ENCODE measurements around the gene MEFV. TPM values are rescaled to one million over a fixed set of nuclear protein-coding genes. Genes with fewer than 3 reads are reported as not detected.
A peak's percentile ranks its signal among the peaks of the same experiment; 100 is the strongest.

MEFV gene
- total and polyA plus RNA-seq, 2 of the 13 experiments (the other 11 are each of a cell fraction or from before 2014, with no cell fraction given): 0.22 TPM; not detected in 1

DNA sequence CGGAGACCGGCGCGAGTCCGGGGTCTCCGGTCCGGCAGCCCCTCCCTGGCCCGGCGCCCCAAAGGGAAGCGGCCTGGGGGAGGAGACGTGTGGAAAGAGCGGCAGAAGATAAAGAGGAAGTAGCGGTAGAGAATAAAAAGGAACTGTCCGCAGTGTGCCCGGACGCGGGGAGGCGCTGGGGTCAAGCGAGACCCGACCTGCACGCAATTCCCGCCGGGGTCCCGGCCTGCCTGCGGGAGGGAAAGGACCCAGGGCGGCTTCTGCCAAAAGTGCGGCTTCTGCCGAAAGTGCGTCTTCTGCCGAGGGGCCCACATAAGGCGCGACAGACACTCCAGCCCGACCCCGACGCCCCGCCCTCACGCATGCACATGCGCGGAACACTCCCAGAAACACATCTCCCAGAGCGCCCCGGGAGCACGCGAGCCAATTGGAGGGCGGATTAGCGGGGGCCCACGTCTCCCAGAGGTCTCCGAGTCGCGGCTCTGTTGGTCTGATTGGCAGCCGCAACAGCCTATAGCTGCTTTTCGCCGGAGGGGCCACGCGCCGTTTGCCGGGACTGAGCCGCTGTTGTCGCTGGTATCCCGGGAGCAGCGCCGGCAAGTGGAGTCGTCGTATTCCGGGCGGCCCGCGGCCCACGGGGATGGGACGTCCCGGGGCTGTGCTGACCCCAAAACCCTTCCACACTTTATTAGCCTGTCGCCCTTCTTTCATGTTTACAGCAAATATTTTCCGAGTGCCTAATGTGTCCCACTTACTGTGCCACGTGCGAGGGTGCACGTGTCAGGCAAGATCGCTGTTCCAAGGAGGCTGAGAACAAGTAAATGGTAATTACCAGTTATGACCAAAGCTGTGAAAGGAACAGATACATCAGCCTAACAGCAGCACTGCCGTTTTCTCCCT lies 8.0 kb upstream of the MEFV start (continued):
- TF ChIP-seq, protein P1, sequence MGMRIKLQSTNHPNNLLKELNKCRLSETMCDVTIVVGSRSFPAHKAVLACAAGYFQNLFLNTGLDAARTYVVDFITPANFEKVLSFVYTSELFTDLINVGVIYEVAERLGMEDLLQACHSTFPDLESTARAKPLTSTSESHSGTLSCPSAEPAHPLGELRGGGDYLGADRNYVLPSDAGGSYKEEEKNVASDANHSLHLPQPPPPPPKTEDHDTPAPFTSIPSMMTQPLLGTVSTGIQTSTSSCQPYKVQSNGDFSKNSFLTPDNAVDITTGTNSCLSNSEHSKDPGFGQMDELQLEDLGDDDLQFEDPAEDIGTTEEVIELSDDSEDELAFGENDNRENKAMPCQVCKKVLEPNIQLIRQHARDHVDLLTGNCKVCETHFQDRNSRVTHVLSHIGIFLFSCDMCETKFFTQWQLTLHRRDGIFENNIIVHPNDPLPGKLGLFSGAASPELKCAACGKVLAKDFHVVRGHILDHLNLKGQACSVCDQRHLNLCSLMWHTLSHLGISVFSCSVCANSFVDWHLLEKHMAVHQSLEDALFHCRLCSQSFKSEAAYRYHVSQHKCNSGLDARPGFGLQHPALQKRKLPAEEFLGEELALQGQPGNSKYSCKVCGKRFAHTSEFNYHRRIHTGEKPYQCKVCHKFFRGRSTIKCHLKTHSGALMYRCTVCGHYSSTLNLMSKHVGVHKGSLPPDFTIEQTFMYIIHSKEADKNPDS (CRISPR knock-in tag; IDR thresholded peaks at IDR 0.05): no peak
- TF ChIP-seq ZNF546 (CRISPR knock-in tag; conservative IDR thresholded peaks at IDR 0.05) (no peak), RBM22 (optimal IDR thresholded peaks at IDR 0.05; ENCODE audit: low read length) (peak; percentile 53), ZNF382 (CRISPR knock-in tag; IDR thresholded peaks at IDR 0.05; ENCODE audit: borderline replicate concordance) (no peak), SPEN (CRISPR knock-in tag; IDR thresholded peaks at IDR 0.05; ENCODE audit: low read depth) (peak; percentile 89), ZNF670 (CRISPR knock-in tag; IDR thresholded peaks at IDR 0.05; ENCODE audit: borderline replicate concordance) (no peak), ZNF33B (CRISPR knock-in tag; IDR thresholded peaks at IDR 0.05) (no peak; the same call in 1 of the 2 replicates), ZNF550 (CRISPR knock-in tag; IDR thresholded peaks at IDR 0.05; ENCODE audit: borderline replicate concordance) (no peak), SYNCRIP (IDR thresholded peaks at IDR 0.05; ENCODE audit: insufficient read depth, low read depth, low read length) (no peak), POLR2AphosphoS2 (IDR thresholded peaks at IDR 0.05; ENCODE audit: low read depth, low read length) (no peak), HNRNPL (IDR thresholded peaks at IDR 0.05; ENCODE audit: low read depth, low read length) (no peak), ZNF773 (CRISPR knock-in tag; IDR thresholded peaks at IDR 0.05; ENCODE audit: borderline replicate concordance) (no peak), ZFY (CRISPR knock-in tag; IDR thresholded peaks at IDR 0.05) (peak; percentile 73), DNMT3B (CRISPR knock-in tag; conservative IDR thresholded peaks at IDR 0.05) (no peak), KDM5A (IDR thresholded peaks at IDR 0.05; ENCODE audit: borderline replicate concordance, low read length) (peak; percentile 59; the same call in 1 of the 2 replicates)
- TF ChIP-seq, protein P2, sequence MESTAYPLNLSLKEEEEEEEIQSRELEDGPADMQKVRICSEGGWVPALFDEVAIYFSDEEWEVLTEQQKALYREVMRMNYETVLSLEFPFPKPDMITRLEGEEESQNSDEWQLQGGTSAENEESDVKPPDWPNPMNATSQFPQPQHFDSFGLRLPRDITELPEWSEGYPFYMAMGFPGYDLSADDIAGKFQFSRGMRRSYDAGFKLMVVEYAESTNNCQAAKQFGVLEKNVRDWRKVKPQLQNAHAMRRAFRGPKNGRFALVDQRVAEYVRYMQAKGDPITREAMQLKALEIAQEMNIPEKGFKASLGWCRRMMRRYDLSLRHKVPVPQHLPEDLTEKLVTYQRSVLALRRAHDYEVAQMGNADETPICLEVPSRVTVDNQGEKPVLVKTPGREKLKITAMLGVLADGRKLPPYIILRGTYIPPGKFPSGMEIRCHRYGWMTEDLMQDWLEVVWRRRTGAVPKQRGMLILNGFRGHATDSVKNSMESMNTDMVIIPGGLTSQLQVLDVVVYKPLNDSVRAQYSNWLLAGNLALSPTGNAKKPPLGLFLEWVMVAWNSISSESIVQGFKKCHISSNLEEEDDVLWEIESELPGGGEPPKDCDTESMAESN (CRISPR knock-in tag; conservative IDR thresholded peaks at IDR 0.05): no peak; the same call in 1 of the 2 replicates
- TF ChIP-seq, protein P3, sequence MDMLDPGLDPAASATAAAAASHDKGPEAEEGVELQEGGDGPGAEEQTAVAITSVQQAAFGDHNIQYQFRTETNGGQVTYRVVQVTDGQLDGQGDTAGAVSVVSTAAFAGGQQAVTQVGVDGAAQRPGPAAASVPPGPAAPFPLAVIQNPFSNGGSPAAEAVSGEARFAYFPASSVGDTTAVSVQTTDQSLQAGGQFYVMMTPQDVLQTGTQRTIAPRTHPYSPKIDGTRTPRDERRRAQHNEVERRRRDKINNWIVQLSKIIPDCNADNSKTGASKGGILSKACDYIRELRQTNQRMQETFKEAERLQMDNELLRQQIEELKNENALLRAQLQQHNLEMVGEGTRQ (IDR thresholded peaks at IDR 0.05; ENCODE audit: low read depth, low read length): peak; percentile 46
- TF ChIP-seq, protein P3 (CRISPR knock-in tag; IDR thresholded peaks at IDR 0.05; ENCODE audit: borderline replicate concordance): peak; percentile 65; the same call in 1 of the 2 replicates
- TF ChIP-seq, protein P4, sequence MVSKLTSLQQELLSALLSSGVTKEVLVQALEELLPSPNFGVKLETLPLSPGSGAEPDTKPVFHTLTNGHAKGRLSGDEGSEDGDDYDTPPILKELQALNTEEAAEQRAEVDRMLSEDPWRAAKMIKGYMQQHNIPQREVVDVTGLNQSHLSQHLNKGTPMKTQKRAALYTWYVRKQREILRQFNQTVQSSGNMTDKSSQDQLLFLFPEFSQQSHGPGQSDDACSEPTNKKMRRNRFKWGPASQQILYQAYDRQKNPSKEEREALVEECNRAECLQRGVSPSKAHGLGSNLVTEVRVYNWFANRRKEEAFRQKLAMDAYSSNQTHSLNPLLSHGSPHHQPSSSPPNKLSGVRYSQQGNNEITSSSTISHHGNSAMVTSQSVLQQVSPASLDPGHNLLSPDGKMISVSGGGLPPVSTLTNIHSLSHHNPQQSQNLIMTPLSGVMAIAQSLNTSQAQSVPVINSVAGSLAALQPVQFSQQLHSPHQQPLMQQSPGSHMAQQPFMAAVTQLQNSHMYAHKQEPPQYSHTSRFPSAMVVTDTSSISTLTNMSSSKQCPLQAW (CRISPR knock-in tag; IDR thresholded peaks at IDR 0.05): no peak
